Uterus (tissue), 2 donors: ENCODE results near the gene RNF141.

Experiments
- POLR2A ChIP-seq, 2 donors: fragments of 450-650 bp; IDR thresholded peaks; one replicate each; pipeline ENCODE4 v1.6.1; 2016; ENCODE audit warnings: antibody characterized with exemption in 2 of 2, mild to moderate bottlenecking in 1 of 2, moderate library complexity in 1 of 2
- TF ChIP-seq, protein P1 (sequence below), 4 experiments: fragments of 200-600 bp in 2 of 4; fragments of 450-650 bp in 2 of 4; sonication (generic) in 2 of 4; IDR thresholded peaks; one replicate each; pipeline ENCODE4 v1.5.1; 2016 to 2019; ENCODE audit warnings: antibody characterized with exemption in 4 of 4, mild to moderate bottlenecking in 2 of 4, moderate library complexity in 1 of 4

DNA sequence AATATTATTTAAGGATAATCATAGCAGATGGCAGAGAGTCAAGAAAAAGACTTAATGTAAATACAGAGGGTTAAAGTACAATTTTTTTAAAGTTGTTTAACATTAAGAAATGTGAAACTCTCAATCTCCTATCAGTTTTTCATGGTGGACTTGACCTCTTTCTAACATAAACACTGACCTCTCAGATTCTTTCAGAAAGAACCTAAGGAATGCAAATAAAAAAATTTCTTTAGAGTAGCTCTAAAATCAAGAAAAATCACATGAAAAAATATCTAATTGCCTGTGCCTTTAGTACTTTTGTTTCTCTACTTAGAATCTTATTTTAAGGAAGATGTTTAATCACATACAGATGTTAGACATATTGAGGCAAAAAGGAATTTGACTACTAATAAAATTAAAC is 12.9 kb downstream of the RNF141 start:
- TF ChIP-seq, protein P1, sequence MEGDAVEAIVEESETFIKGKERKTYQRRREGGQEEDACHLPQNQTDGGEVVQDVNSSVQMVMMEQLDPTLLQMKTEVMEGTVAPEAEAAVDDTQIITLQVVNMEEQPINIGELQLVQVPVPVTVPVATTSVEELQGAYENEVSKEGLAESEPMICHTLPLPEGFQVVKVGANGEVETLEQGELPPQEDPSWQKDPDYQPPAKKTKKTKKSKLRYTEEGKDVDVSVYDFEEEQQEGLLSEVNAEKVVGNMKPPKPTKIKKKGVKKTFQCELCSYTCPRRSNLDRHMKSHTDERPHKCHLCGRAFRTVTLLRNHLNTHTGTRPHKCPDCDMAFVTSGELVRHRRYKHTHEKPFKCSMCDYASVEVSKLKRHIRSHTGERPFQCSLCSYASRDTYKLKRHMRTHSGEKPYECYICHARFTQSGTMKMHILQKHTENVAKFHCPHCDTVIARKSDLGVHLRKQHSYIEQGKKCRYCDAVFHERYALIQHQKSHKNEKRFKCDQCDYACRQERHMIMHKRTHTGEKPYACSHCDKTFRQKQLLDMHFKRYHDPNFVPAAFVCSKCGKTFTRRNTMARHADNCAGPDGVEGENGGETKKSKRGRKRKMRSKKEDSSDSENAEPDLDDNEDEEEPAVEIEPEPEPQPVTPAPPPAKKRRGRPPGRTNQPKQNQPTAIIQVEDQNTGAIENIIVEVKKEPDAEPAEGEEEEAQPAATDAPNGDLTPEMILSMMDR (IDR thresholded peaks at IDR 0.05): no peak
- TF ChIP-seq POLR2A (IDR thresholded peaks at IDR 0.05): no peak
